CD4-positive, alpha-beta T cell treated with Interferon gamma for 1 hour (primary cell): ENCODE results near the gene NEGR1.

Experiments used
- DNase-seq: peaks from one replicate; pipeline ENCODE4 v3.0.0-alpha.2; 2020

The NEGR1 gene

DNA sequence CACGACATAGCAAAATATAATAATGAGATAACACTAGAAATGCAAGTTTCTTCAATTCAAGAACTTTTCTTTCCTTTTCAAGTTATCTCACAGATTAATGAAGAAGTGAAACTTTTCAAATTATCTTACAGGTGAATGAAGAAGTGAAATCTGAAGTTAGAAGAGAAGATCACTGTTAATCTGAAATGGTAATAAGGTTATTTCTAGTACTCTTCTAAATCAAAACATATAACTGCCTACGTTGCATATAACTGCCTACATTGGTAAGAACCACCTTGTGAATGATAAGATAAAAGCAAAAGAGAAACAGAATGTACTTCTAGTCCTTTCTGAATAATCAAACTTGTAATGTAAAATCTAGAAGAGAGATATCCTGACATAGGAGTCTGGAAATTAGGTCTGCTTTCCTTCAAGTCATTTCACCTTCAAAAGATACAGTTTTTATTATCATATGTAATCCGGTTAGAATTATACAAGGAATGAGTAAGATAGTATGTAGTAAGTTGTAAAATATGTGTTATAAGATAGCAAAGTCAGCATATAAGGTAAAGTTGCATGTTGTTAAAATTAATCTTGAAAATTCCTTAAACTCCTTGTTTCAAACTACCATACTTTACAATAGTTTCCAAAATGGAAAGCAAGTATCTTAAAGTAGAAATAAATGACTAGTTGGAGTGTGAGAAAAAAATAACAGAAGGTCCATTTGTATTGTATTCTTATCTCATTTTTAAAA lies 679.1 kb downstream of the NEGR1 start:
- DNase-seq: no peak

DNA sequence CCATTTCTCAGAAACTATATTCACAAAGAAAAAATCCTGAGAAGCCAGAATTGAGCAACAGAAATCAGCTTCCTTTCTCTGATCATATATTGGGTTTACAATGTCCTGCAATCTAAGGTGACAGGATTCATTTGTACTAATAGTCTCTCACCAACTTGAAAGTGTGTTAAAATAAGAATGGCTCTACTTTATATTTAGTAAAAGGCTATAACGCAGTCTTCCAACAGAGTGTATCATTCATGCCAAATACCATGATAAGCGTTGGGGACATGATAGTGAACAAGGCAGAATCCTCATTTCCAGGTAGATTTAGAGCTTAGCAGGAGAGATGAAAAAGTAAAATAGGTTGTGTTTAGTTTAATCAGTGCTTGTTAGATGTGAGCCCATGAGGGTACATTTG lies 682.3 kb downstream of the NEGR1 start:
- no peak for DNase-seq

DNA sequence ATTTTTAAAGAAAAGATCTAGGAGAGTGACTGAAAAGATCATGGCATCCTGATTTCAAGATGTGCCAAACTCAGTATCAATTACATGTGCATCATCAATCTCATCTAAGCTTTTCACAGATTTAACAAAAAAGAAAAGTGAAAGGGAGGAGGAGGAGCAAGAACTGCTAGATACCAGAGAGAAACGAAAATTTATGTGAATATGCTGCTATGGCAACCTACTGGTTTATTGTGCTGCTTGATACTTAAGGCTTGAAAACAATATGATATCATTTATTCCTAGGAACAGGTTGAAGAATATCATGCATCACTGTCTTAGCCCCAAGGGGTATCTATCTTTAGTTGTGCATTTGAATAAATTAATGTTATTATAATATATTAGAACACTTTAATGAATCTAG lies 683.0 kb downstream of the NEGR1 start:
- DNase-seq: no peak

DNA sequence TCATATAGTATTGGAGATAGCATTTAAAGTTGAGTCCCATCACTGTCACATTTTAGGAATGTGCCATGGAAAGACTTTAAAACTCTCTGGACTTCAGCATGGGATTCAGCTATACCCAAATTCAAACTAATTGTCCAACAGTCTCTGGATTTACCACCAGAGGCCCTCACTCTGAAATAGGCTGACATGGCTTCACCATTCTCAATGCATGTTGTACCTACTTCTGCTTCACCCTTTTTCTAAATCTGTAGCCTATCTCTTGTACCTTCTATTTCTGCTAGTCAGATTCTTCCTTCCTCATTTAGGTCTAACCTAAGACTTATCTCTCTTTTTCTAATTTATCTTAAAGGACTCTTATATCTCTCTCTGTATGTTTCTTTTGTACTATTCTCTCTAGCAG lies 688.8 kb downstream of the NEGR1 start:
- DNase-seq: no peak

DNA sequence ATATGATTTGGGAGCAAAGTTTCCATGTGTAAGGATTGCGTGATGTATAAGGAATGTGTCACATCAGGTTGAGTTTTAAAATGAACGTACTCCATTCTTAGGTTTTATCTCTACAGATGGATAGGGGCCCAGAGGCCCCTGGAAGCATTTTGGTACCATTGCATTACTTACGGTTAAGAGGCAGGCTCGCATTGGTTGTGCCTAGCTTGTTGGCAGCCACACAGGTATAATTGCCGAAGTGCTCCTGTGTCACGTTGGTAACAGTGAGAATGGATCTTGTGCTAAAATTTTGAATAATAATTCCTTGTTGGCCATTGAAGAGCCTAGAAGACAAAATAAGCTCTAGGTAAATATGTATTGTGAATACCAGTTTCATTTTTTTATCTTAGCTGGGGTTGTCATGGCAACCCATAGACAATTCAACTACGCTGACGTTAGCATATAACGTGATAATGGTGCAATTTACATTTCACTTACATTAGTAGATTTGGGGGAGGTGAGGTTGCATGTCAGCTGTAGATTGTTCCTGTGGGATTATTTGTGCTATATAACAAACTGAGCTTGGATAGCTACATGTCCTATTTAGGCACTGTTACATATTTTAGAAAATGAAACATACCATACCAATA lies 689.6 kb downstream of the NEGR1 start:
- DNase-seq: no peak

DNA sequence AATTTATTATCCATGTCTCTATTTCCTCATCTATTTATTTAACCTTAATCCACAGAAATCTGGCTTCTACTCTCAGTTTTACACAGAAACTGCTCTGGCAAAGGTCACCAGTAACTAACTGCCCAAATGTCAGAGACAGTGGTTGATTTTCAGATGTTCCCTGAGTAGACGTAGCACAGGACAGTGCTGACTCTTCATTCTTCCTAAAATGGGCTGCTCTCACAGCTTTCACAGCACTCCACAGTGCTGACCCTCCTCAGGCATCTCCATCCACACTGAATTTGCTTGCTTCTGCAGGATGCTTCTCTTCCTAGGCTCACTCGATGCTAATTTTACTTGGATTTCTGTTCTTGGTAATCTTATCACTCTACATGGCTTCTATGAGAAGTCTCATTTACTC lies 693.3 kb downstream of the NEGR1 start:
- DNase-seq: no peak

DNA sequence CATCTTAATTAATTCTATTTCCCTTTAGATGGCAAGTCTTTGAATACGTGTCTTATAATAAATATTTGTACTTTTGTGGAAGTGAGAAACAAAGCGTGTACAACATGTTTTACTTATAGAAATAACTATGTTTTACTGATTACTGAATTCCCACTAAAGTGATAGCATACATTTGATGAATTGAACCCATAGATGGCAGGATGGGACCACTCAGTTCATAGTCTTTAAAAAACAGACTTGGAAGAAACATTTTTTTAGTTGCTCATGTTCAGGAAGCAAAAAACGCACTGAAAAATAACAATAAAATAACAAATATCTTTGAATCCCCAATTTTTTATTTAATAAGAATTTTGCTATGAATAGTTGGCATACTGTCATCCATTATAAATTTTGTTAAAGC lies 694.4 kb downstream of the NEGR1 start:
- DNase-seq: no peak

- no peak for DNase-seq
Measured at GRCh38 chr1:71586030-71586429, 696.3 kb downstream of the NEGR1 start.

DNA sequence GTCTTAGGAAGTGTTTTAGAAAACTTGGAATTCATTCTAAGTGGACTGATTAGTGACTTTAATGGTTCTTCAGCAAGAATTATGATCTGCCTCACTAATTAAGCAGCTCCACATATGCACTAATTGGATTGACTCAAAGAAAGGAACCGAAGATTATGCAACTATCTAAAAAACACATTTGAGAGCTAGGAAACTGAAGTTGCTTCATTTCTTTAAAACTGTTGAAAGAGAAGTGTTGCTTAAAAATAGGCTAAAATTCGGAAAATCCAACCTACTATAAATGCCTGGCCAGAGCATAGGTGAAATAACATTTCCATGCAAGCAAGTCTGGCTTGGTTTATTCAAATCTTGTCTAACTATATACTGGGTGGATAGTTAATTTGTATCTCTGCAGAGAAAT lies 698.6 kb downstream of the NEGR1 start:
- DNase-seq: no peak

DNA sequence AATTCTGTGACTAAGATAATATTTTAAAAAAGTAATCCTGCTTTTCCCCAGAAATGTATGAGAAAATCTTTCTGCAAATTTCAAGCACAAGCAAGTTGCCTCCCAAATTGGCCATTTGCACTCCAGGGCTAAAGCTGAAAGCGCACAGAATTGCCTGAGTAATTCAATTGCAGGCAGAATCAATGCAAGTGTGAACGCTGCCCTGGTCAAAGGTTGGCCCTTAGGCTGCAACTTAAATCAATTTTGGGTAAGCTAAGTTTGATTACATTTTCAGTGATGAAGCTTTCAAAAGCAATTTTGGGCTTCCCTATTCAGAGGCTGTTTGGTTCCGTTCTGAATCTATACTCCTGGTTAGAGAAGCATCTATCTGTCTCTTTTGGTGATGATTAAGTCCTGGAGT lies 699.7 kb downstream of the NEGR1 start:
- no peak for DNase-seq

GRCh38 chr1:71577451-71578131 lies 704.7 kb downstream of the NEGR1 start:
- DNase-seq: no peak

DNA sequence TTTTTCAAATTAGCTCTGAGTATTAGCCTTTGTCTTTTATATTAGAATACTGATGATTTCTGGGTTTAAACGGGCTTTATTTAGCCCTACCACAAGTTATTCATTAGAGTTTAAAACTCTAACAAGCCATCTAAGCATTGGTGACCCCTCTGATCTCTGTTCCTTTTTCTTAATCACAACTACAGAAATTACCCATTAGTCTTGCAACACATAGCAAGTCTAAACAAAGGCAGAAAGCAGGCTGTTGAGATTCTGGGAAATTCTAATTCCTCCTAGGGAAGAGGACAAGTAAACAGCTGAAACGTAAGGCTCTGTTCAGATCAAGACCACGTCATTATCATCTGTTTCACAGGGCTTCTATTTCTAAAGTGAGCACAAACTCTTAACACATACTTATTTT lies 710.3 kb downstream of the NEGR1 start:
- DNase-seq: no peak

GRCh38 chr1:71566413-71566812 lies 715.9 kb downstream of the NEGR1 start:
- DNase-seq: no peak

DNA sequence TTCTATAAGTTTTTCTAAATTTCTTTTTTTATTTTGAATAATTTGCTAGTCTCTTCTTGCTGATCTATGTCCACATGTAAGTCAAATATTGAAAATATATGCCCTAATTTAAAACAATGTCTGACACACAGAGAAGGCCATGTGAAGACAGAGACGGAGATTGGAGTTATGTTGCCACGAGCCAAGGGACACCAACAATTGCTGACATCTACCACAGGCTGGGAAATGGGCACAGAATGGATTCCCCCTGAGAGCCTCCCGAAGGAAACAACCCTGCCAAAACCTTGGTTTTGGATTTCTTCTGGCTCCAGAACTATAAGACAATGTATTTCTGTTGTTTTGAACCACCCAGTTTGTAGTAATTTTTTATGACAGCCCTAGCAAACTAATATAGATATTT lies 716.5 kb downstream of the NEGR1 start:
- DNase-seq: no peak

DNA sequence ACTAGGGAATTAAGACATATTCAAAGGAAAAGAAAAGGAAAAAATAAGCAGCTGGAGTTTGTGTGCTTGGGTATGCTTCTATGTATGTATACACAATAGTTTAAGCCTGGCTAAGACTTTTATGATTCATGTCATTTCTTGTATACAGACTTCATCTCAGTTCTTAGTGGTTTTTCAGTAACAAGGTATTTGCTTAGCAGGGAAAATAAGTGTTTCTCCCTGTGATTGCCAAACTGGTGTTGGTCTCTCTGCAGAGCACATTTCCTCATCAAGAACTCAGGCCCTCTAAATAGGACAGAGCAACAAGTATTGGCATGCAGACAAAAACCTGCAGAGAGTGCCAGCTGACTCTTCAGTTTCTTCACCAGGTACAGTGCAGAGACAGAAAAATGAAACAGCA lies 717.1 kb downstream of the NEGR1 start:
- no peak for DNase-seq

DNA sequence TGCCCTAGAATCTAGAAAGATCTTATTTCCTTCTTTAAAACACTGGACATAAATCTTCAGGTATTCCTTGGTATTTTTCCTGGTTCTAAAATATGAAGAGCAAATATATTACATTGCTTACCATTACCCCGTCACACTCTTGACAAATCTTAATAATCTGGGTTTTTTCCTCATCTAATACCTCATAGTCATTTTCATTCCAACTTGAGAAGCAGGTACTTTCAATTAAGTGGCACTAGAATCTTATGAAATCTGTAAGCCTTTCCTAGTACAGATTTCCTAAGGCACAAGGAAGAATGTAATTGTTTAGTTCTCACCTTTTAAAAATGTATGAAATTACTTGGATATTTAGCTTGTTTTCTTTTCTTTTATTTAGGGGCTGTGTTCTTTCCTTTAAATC lies 720.0 kb downstream of the NEGR1 start:
- DNase-seq: no peak

- no peak for DNase-seq
Measured at GRCh38 chr1:71561729-71562128, 720.6 kb downstream of the NEGR1 start.

GRCh38 chr1:71561206-71561605 lies 721.1 kb downstream of the NEGR1 start:
- no peak for DNase-seq

DNA sequence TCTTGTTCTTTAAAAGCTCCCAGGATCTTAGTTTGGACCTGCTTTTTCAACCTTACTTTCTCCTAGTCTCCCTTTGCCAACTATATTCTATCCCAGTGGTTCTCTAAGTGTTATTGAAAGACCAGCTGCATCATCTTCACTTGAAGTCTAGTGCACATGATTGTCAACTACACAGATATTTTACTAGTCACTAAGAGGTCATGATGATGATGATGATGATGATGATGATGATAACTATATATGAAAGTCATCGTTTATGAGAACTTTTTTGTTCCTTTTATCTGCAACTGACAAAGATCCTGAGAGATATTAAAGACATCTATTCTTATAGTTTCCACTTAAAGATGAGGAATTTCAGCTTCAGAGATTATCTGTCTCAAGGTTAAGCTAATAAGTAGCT lies 722.5 kb downstream of the NEGR1 start:
- no peak for DNase-seq

GRCh38 chr1:71557138-71557537 lies 725.2 kb downstream of the NEGR1 start:
- no peak for DNase-seq

- no peak for DNase-seq
Measured at GRCh38 chr1:71548398-71548890, 733.9 kb downstream of the NEGR1 start.

DNA sequence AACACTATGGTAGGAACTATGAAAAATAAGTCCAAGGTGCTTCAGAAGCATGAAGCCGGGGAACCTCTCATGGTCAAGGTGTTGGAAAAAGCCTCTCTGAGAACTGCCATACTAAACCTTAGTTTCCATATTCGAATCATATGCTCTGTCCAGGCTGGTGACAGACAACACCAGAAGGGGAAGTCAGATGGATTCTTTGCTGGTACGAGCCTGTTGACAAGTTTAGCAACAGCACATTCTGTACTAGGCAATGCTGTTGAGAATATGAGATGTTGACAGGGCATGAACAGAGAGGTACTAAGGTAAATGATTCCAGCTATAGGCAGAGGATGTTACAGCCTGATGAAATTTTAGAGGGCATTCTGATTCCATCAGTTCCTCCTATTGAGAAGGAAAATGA lies 740.2 kb downstream of the NEGR1 start:
- DNase-seq: no peak

GRCh38 chr1:71533950-71534349 lies 748.4 kb downstream of the NEGR1 start:
- no peak for DNase-seq

- DNase-seq: no peak
Measured at GRCh38 chr1:71532343-71532742, 750.0 kb downstream of the NEGR1 start.
